Osteoblast (primary cell): Measurements from ENCODE around the gene NKAIN2. TPM values are rescaled to one million over a fixed set of nuclear protein-coding genes. Genes with fewer than 3 reads are reported as not detected.

Source experiments
- DNase-seq: peaks from one replicate; pipeline ENCODE4 v3.0.0; 2011; ENCODE audit warnings: low spot score, mixed read lengths; ENCODE audit not compliant: insufficient read length; ENCODE audit errors: missing footprints
- H2AFZ ChIP-seq: 2 replicates; pipeline ENCODE4 v1.6.0; 2011; ENCODE audit warnings: mild to moderate bottlenecking, low read length
- H3K27ac ChIP-seq: 2 replicates; pipeline ENCODE4 v1.5.1; 2011; ENCODE audit warnings: mild to moderate bottlenecking, low read depth, low read length, moderate library complexity
- H3K27me3 ChIP-seq: 2 replicates; pipeline ENCODE4 v1.6.0; 2012; ENCODE audit warnings: mild to moderate bottlenecking, control low read depth, inconsistent platforms, low read length, moderate library complexity; ENCODE audit not compliant: insufficient read depth
- H3K36me3 ChIP-seq: 2 replicates; pipeline ENCODE4 v1.5.1; 2011; ENCODE audit warnings: mild to moderate bottlenecking, low read length, control low read depth, moderate library complexity; ENCODE audit not compliant: insufficient read depth
- H3K4me1 ChIP-seq: 2 replicates; pipeline ENCODE4 v1.5.1; 2011; ENCODE audit warnings: mild to moderate bottlenecking, low read length, control low read depth, moderate library complexity; ENCODE audit not compliant: insufficient read depth
- H3K4me2 ChIP-seq: 2 replicates; pipeline ENCODE4 v1.6.0; 2011; ENCODE audit warnings: mild to moderate bottlenecking, low read length; ENCODE audit not compliant: insufficient read depth
- H3K4me3 ChIP-seq: fragments of 200-600 bp; sonication (generic); 3 replicates; pipeline ENCODE4 v1.5.1; 2012; ENCODE audit warnings: mild to moderate bottlenecking, low read length, inconsistent platforms; ENCODE audit not compliant: insufficient read depth
- H3K79me2 ChIP-seq: 2 replicates; pipeline ENCODE4 v1.6.0; 2012; ENCODE audit warnings: mild to moderate bottlenecking, low read length, control low read depth, inconsistent platforms; ENCODE audit not compliant: insufficient read depth
- H3K9me3 ChIP-seq: 2 replicates; pipeline ENCODE4 v1.5.1; 2011; ENCODE audit warnings: low read depth, low read length, control low read depth
- H4K20me1 ChIP-seq: 2 replicates; pipeline ENCODE4 v1.6.0; 2012; ENCODE audit warnings: mild to moderate bottlenecking, low read length, control low read depth; ENCODE audit not compliant: insufficient read depth
- CTCF ChIP-seq: IDR thresholded peaks from 2 replicates; pipeline ENCODE4 v1.5.1; 2011; ENCODE audit warnings: mild to moderate bottlenecking, low read depth, low read length, moderate library complexity; ENCODE audit errors: extremely low read depth
- total RNA-seq: library from RNA; depleted of rRNA; stranded (reverse); fragments of >200 nt; gene quantifications from 2 replicates; pipeline ENCODE4 v1.2.3, GENCODE V29; 2012

Gene NKAIN2
- total RNA-seq, 1 donor, result under 0.01 TPM

GRCh38 chr6:123841067-123841896, 37.6 kb downstream of the NKAIN2 start:
- TF ChIP-seq CTCF, result no peak
- H3K4me2 ChIP-seq, result no peak overlapping the region
- H3K27me3 ChIP-seq, result no peaks in the 10 kb centered on the region
- no peak overlapping the region for H3K27ac ChIP-seq
- H3K4me1 ChIP-seq, result no peaks in the 10 kb centered on the region
- no peaks in the 10 kb centered on the region for H3K9me3 ChIP-seq
- no peaks in the 10 kb centered on the region for H3K36me3 ChIP-seq
- H2AFZ ChIP-seq, result no peak overlapping the region
- H3K4me3 ChIP-seq, result no peak overlapping the region
- no peak for DNase-seq
- H3K79me2 ChIP-seq, result no peaks in the 10 kb centered on the region
- no peaks in the 10 kb centered on the region for H4K20me1 ChIP-seq

GRCh38 chr6:123844011-123844410, 40.3 kb downstream of the NKAIN2 start:
- H4K20me1 ChIP-seq, result no peaks in the 10 kb centered on the region
- H3K9me3 ChIP-seq, result no peaks in the 10 kb centered on the region
- no peaks in the 10 kb centered on the region for H3K4me1 ChIP-seq
- no peak for TF ChIP-seq CTCF
- H3K27me3 ChIP-seq, result no peaks in the 10 kb centered on the region
- DNase-seq, result no peak
- no peaks in the 10 kb centered on the region for H3K79me2 ChIP-seq
- H3K27ac ChIP-seq, result no peak overlapping the region
- no peaks in the 10 kb centered on the region for H3K36me3 ChIP-seq
- H3K4me2 ChIP-seq, result no peak overlapping the region
- H2AFZ ChIP-seq, result no peak overlapping the region
- H3K4me3 ChIP-seq, result no peak overlapping the region

- Histone ChIP-seq H3K79me2 (no peaks in the 10 kb centered on the region), H3K9me3 (no peaks in the 10 kb centered on the region), H3K27me3 (no peaks in the 10 kb centered on the region), H3K27ac (no peak overlapping the region), H3K4me1 (no peaks in the 10 kb centered on the region), H4K20me1 (no peaks in the 10 kb centered on the region), H3K36me3 (no peaks in the 10 kb centered on the region), H2AFZ (no peak overlapping the region), H3K4me3 (no peak overlapping the region), H3K4me2 (no peak overlapping the region)
- no peak for DNase-seq
- no peak for TF ChIP-seq CTCF
Measured at GRCh38 chr6:123848347-123848746, 44.7 kb downstream of the NKAIN2 start.

- Histone ChIP-seq H4K20me1 (no peaks in the 10 kb centered on the region), H2AFZ (no peak overlapping the region), H3K4me1 (no peaks in the 10 kb centered on the region), H3K27me3 (no peaks in the 10 kb centered on the region), H3K36me3 (no peaks in the 10 kb centered on the region), H3K4me2 (no peak overlapping the region), H3K4me3 (no peak overlapping the region), H3K79me2 (no peaks in the 10 kb centered on the region), H3K9me3 (no peaks in the 10 kb centered on the region), H3K27ac (no peak overlapping the region)
- no peak for TF ChIP-seq CTCF
- DNase-seq, result no peak
Measured at GRCh38 chr6:123849406-123849805, 45.7 kb downstream of the NKAIN2 start.
